GM21619 (cell line): ENCODE data around the gene PNPLA2.

Source experiments
- ATAC-seq: cut with Tn5 transposase; IDR thresholded peaks from one replicate; pipeline ENCODE4 v1.9.1; 2021; ENCODE audit not compliant: unreplicated experiment

Gene PNPLA2

GRCh38 chr11:855796-856195 is 37.1 kb downstream of the PNPLA2 start:
- no peak for ATAC-seq

GRCh38 chr11:856397-856796 is 37.7 kb downstream of the PNPLA2 start:
- no peak for ATAC-seq

- ATAC-seq: no peak
Observed at GRCh38 chr11:858053-858761, 39.5 kb downstream of the PNPLA2 start.

- no peak for ATAC-seq
Observed at GRCh38 chr11:858762-859339, 40.1 kb downstream of the PNPLA2 start.

GRCh38 chr11:859394-860131 is 40.8 kb downstream of the PNPLA2 start:
- no peak for ATAC-seq

- ATAC-seq: no peak
Observed at GRCh38 chr11:860234-861104, 41.8 kb downstream of the PNPLA2 start.

GRCh38 chr11:861105-861479 is 42.4 kb downstream of the PNPLA2 start:
- no peak for ATAC-seq

GRCh38 chr11:862081-862661 is 43.5 kb downstream of the PNPLA2 start:
- ATAC-seq: no peak

GRCh38 chr11:862696-863022 is 43.9 kb downstream of the PNPLA2 start:
- no peak for ATAC-seq

- no peak for ATAC-seq
Observed at GRCh38 chr11:863023-863909, 44.6 kb downstream of the PNPLA2 start.

GRCh38 chr11:863910-864827 is 45.5 kb downstream of the PNPLA2 start:
- no peak for ATAC-seq

GRCh38 chr11:864898-865297 is 46.2 kb downstream of the PNPLA2 start:
- ATAC-seq: no peak

GRCh38 chr11:865462-866430 is 47.0 kb downstream of the PNPLA2 start:
- no peak for ATAC-seq

- ATAC-seq: no peak
Observed at GRCh38 chr11:866481-866880, 47.8 kb downstream of the PNPLA2 start.

- ATAC-seq: no peak
Observed at GRCh38 chr11:867856-868358, 49.2 kb downstream of the PNPLA2 start.

- ATAC-seq: no peak
Observed at GRCh38 chr11:868394-868793, 49.7 kb downstream of the PNPLA2 start.

- no peak for ATAC-seq
Observed at GRCh38 chr11:868802-869201, 50.1 kb downstream of the PNPLA2 start.
